Thyroid gland (tissue), 4 donors: ENCODE results near the gene TMEM131L. TPM values are rescaled to one million over a fixed set of nuclear protein-coding genes. Genes with fewer than 3 reads are reported as not detected.

Experiments used
- DNase-seq, 2 donors: peaks; one replicate each; pipeline ENCODE4 v3.0.0-alpha.2; 2019
- H3K27ac ChIP-seq, 3 donors: fragments of 200-600 bp; sonication (generic); 1 replicate in 2 of 3; 2 replicates in 1 of 3; pipeline ENCODE4 v1.5.1; 2016 to 2019; ENCODE audit warnings: mild to moderate bottlenecking in 1 of 3, moderate library complexity in 1 of 3
- H3K27me3 ChIP-seq: fragments of 200-600 bp; sonication (generic); one replicate; pipeline ENCODE4 v1.5.1; 2019
- H3K36me3 ChIP-seq, 2 donors: fragments of 200-600 bp; sonication (generic); one replicate each; pipeline ENCODE4 v1.5.1; 2016 to 2019
- H3K4me1 ChIP-seq, 2 donors: fragments of 200-600 bp; sonication (generic); one replicate each; pipeline ENCODE4 v1.5.1; 2017 to 2019
- H3K4me3 ChIP-seq, 3 donors: fragments of 200-600 bp; sonication (generic); replicated peaks in 1 of 3; 1 replicate in 2 of 3; 2 replicates in 1 of 3; pipeline ENCODE4 v1.5.1; 2016; ENCODE audit warnings: mild to moderate bottlenecking in 1 of 3
- H3K9me3 ChIP-seq: fragments of 200-600 bp; sonication (generic); one replicate; pipeline ENCODE4 v1.5.1; 2017
- CTCF ChIP-seq, 6 experiments: fragments of 200-600 bp in 3 of 6; fragments of 450-650 bp in 3 of 6; sonication (generic) in 3 of 6; IDR thresholded peaks; one replicate each; pipeline ENCODE4 v1.5.1; 2016 to 2019; ENCODE audit warnings: antibody characterized with exemption in 6 of 6, mild to moderate bottlenecking in 2 of 6, inconsistent platforms in 1 of 6, moderate library complexity in 1 of 6
- POLR2A ChIP-seq, 2 donors: fragments of 450-650 bp; IDR thresholded peaks; one replicate each; pipeline ENCODE4 v1.6.1; 2017; ENCODE audit warnings: antibody characterized with exemption in 2 of 2, mild to moderate bottlenecking in 2 of 2, moderate library complexity in 1 of 2
- WGBS, 2 donors: methylation state at CpG; one replicate each; pipeline ENCODE4 v1.1.5; 2017; 5-methylcytosine and 5-hydroxymethylcytosine counted together
- intact Hi-C: fragments of 100-400 bp; cut with DNase I; formaldehyde crosslinking; loops from one replicate; pipeline ENCODE4 v1.15.1; 2023
- total RNA-seq, 4 donors: library from RNA; depleted of rRNA; stranded (reverse); fragments of >200 nt; gene quantifications; one replicate each; pipeline ENCODE4 v1.2.3, GENCODE V29; 2016

The TMEM131L gene
- total RNA-seq, 4 donors from 2014 or later, result 11.1 to 17.9 (median 16.4) TPM

DNA sequence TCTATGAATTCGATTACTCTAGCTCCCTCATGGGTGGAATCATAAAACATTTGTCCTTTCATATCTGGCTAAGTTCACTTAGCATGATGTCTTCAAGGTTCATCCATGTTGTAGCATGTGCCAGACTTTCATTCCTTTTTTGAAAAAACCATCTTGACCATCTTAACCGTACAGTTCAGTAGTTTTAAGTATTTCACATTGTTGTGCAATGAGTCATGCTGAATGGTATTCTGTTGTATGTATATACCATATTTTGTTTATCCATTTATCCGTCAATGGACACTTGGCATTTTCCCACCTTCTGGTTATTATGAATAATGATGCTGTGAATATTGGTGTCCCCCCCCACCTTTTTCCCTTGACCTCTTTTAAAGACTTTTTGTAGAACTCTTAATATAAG lies 145.5 kb downstream of the TMEM131L start:
- no peaks in the 10 kb centered on the region for H3K9me3 ChIP-seq
- peaks cover 0 to 10% of the 10 kb centered on the region in 2 donors for H3K36me3 ChIP-seq
- 93 to 95% methylated on average over 3 of the region's 3 CpGs for WGBS, 2 donors
- intact Hi-C loops, result no loop called here
- TF ChIP-seq CTCF (IDR thresholded peaks at IDR 0.05), result no peak
- TF ChIP-seq POLR2A (IDR thresholded peaks at IDR 0.05), result no peak
- no peak overlapping the region for H3K27ac ChIP-seq
- no peak overlapping the region for H3K4me3 ChIP-seq
- no peak for DNase-seq
- H3K4me1 ChIP-seq, result no peaks in the 10 kb centered on the region
- no peaks in the 10 kb centered on the region for H3K27me3 ChIP-seq

DNA sequence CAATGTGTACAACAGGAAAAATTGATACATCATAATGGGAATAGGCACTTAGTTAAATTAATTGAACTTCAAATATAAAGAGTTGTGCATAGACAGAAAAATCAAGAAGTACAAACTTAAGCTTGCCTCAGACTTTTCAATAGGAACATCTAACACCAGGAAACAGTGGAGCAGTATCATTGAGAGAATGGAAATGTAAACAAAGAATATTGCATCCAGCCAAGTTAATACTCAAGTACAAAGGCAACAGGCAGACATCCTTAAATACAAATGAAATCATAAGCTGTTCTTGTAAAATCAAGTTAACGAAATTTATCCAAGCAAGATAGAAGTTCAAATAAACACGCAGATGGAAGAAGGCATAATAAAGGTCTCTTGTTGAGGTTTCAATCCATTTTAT lies 146.7 kb downstream of the TMEM131L start:
- intact Hi-C loops, result no loop called here
- Histone ChIP-seq H3K27ac (no peak overlapping the region), H3K4me3 (no peak overlapping the region), H3K27me3 (no peaks in the 10 kb centered on the region), H3K9me3 (no peaks in the 10 kb centered on the region), H3K36me3 (peaks cover 0 to 10% of the 10 kb centered on the region in 2 donors), H3K4me1 (no peaks in the 10 kb centered on the region)
- TF ChIP-seq POLR2A (IDR thresholded peaks at IDR 0.05) (no peak), CTCF (IDR thresholded peaks at IDR 0.05) (no peak)
- no peak for DNase-seq
- 94 to 96% methylated on average over 2 of the region's 2 CpGs for WGBS, 2 donors

GRCh38 chr4:153616006-153616555 lies 149.9 kb downstream of the TMEM131L start:
- Histone ChIP-seq H3K4me3 (no peak overlapping the region), H3K4me1 (no peaks in the 10 kb centered on the region), H3K9me3 (no peaks in the 10 kb centered on the region), H3K36me3 (peaks cover 0 to 10% of the 10 kb centered on the region in 2 donors), H3K27ac (no peak overlapping the region), H3K27me3 (no peaks in the 10 kb centered on the region)
- WGBS, 2 donors, result 82 to 88% methylated on average over 8 of the region's 8 CpGs
- no peak for DNase-seq
- intact Hi-C loops, result no loop called here
- TF ChIP-seq CTCF (IDR thresholded peaks at IDR 0.05) (no peak), POLR2A (IDR thresholded peaks at IDR 0.05) (no peak)

DNA sequence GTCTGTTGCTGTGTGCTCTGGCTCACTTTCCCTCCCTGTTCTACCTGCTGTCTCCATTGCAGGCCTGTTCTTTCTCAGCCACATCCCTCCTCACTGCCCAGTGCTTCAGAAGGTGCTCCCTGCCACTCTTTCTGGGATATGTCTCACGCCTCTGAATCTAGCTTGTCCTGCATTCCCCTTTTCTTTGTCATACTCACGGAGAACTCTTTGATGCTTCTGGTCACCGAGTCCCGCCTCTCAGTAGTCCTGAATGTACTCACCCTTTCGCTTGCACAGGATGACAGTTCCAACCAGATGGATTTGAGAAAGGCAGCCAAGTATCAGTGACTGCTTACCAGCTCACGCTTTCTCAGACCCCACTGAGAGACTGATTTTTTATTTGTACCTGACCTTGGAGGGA lies 152.7 kb downstream of the TMEM131L start:
- WGBS, 2 donors, result 84 to 88% methylated on average over 6 of the region's 6 CpGs
- peaks cover 7 to 8% of the 10 kb centered on the region in 2 donors for H3K36me3 ChIP-seq
- intact Hi-C loops, result no loop called here

More for the DNA sequence above, 152.7 kb downstream of the TMEM131L start:
- TF ChIP-seq CTCF (IDR thresholded peaks at IDR 0.05), result no peak
- no peak for TF ChIP-seq POLR2A (IDR thresholded peaks at IDR 0.05)
- no peak overlapping the region for H3K4me3 ChIP-seq
- H3K9me3 ChIP-seq, result no peaks in the 10 kb centered on the region
- no peaks in the 10 kb centered on the region for H3K4me1 ChIP-seq
- H3K27me3 ChIP-seq, result no peaks in the 10 kb centered on the region
- no peak for DNase-seq
- no peak overlapping the region for H3K27ac ChIP-seq
